Transverse colon (tissue), 4 donors: ENCODE data around the gene FARP1.

Experiments
- CTCF ChIP-seq, 5 experiments: fragments of 200-600 bp in 3 of 5; fragments of 450-650 bp in 2 of 5; sonication (generic) in 3 of 5; IDR thresholded peaks; 1 replicate in 2 of 5; 2 replicates in 3 of 5; pipeline ENCODE4 v1.5.1; 2016 to 2017; ENCODE audit warnings: antibody characterized with exemption in 5 of 5, inconsistent platforms in 3 of 5, mild to moderate bottlenecking in 2 of 5, moderate library complexity in 1 of 5
- EP300 ChIP-seq: sonication (generic); formaldehyde crosslinking; IDR thresholded peaks from one replicate; pipeline ENCODE4 v1.6.1; 2017; ENCODE audit warnings: antibody characterized with exemption, low read depth
- POLR2A ChIP-seq: fragments of 450-650 bp; IDR thresholded peaks from one replicate; pipeline ENCODE4 v1.6.1; 2016; ENCODE audit warnings: antibody characterized with exemption, mild to moderate bottlenecking, moderate library complexity
- POLR2AphosphoS5 ChIP-seq, 3 donors: sonication (generic); formaldehyde crosslinking; IDR thresholded peaks; one replicate each; pipeline ENCODE4 v1.6.1; 2016; ENCODE audit warnings: antibody characterized with exemption in 3 of 3

GRCh38 chr13:98419786-98420553 is 277.1 kb downstream of the FARP1 start:
- TF ChIP-seq POLR2A, result no peak
- no peak for TF ChIP-seq CTCF (IDR thresholded peaks at IDR 0.05)
- TF ChIP-seq EP300, result no peak
- no peak for TF ChIP-seq POLR2AphosphoS5 (IDR thresholded peaks at IDR 0.05)
